ENCODE data around the gene DNAH12.
"Not testable (repeated sequence)": the region's sequence is repeated elsewhere in the genome, so short reads cannot be mapped to it uniquely, and the experiment has no call there.

DNA sequence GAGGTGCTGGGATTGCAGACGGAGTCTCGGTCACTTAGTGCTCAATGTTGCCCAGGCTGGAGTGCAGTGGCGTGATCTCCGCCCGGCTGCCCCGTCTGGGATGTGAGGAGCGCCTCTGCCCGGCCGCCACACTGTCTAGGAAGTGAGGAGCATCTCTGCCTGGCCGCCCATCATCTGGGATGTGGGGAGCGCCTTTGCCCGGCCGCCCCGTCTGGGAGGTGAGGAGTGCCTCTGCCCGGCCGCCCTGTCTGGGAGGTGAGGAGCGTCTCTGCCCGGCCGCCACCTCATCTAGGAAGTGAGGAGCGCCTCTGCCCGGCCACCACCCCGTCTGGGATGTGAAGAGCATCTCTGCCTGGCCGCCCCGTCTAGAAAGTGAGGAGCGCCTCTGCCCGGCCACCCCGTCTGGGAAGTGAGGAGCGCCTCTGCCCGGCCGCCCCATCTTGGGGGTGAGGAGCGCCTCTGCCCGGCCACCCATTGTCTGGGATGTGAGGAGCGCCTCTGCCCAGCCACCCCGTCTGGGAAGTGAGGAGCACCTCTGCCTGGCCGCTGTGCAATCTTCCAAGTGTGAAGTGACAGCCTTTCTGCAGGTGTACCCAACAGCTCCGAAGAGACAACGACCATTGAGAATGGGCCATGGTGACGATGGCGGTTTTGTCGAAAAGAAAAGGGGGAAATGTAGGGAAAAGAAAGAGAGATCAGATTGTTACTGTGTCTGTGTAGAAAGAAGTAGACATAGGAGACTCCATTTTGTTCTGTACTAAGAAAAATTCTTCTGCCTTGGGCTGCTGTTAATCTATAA lies 205.7 kb downstream of the DNAH12 start:
- not testable (repeated sequence) for TF ChIP-seq POLR2A (IDR thresholded peaks at IDR 0.05; ENCODE audit: low read length); GATA1 (IDR thresholded peaks at IDR 0.05; ENCODE audit: low read depth, low read length)
